ENCODE measurements around the gene EIF3D. TPM values are rescaled to one million over a fixed set of nuclear protein-coding genes. Genes with fewer than 3 reads are reported as not detected.

The EIF3D gene
- total RNA-seq, 1 donor from 2014 or later = 285 TPM

DNA sequence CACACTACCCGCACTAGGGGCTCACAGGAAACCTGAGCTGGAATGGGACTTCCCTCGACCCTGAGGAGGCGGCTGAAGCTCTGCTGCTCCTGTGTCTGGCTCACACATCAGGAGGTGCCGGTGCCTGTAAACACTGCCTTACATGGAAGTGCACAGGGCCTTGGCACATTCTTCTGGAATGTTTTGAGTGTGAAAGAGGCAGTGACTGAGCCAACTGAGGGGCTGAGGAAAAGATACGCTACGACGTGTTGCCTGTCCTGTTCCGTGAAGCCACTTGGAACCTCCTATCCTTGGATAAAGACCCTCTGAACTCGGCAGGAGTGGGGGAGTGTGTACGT, 58.0 kb downstream of the EIF3D start:
- no peaks in the 10 kb centered on the region for H3K27me3 Mint-ChIP-seq
- intact Hi-C loops (cut with micrococcal nuclease) = loop anchor here (1.0 to 5.0 kb wide), 4 partner anchors 66 to 274 kb away; no protein-coding TSS in a partner anchor
- ChIA-PET POLR2A (interaction anchor here (0.6 to 2.0 kb wide), 6 partner anchors 8 to 186 kb away, joined by 3 to 20 read pairs (median 6); partner anchors contain the start of gene TXN2), CTCF (interaction anchor here (0.8 to 8.5 kb wide), 19 partner anchors 12 to 192 kb away, joined by 3 to 144 read pairs (median 8); partner anchors contain the start of gene TXN2)
- H3K4me3 Mint-ChIP-seq = no peak overlapping the region
- H3K36me3 Mint-ChIP-seq (ENCODE audit: low read depth) = peaks cover 61% of the 10 kb centered on the region
- H3K9me3 Mint-ChIP-seq = no peaks in the 10 kb centered on the region
- TF ChIP-seq, protein P1, sequence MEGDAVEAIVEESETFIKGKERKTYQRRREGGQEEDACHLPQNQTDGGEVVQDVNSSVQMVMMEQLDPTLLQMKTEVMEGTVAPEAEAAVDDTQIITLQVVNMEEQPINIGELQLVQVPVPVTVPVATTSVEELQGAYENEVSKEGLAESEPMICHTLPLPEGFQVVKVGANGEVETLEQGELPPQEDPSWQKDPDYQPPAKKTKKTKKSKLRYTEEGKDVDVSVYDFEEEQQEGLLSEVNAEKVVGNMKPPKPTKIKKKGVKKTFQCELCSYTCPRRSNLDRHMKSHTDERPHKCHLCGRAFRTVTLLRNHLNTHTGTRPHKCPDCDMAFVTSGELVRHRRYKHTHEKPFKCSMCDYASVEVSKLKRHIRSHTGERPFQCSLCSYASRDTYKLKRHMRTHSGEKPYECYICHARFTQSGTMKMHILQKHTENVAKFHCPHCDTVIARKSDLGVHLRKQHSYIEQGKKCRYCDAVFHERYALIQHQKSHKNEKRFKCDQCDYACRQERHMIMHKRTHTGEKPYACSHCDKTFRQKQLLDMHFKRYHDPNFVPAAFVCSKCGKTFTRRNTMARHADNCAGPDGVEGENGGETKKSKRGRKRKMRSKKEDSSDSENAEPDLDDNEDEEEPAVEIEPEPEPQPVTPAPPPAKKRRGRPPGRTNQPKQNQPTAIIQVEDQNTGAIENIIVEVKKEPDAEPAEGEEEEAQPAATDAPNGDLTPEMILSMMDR (IDR thresholded peaks at IDR 0.05) = no peak
- H3K4me1 Mint-ChIP-seq = peaks cover 6% of the 10 kb centered on the region
- DNase-seq = no peak
- ATAC-seq (ENCODE audit: low read depth) = no peak
- H3K27ac Mint-ChIP-seq = no peak overlapping the region

DNA sequence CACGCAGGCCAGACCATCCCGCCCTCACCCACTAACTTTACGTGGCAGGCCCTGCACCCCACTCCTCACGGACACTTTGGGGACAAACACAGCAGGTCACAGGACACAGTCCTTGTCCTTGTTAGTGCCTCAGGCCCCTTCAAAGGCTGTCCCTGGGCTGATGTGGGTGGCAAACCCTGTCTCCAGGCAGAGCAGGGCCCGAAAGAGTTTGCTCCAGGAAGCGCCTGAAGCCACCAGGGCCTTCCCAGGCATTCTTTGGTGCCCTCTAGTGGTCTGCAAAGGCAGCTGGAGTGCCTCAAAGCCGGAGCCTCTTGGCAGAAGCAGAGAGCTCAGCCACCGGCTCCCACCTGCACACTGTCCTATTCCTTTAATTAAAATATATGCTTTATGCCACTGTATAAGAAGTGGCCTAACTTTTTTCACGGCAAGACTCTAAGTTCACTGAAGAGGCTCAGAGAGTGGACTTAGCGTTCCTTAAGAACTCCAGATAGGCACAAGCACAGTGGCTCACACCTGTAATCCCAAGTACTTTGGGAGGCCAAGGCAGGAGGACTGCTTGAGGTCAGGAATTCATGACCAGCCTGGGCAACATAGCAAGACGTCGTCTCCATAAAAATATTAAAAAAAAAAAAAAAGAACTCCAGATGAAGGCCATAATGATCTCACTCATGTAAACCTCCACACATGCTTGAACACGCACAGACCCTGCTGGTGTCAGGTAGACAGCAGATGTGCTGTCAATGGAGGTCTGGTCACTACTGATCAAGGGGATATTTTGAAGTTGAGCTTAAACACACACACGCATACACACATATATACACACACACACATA, 58.6 kb downstream of the EIF3D start:
- H3K27ac Mint-ChIP-seq = no peak overlapping the region
- H3K4me1 Mint-ChIP-seq = peaks cover 6% of the 10 kb centered on the region
- DNase-seq = peak; percentile 62
- no peaks in the 10 kb centered on the region for H3K27me3 Mint-ChIP-seq
- H3K36me3 Mint-ChIP-seq (ENCODE audit: low read depth) = peaks cover 55% of the 10 kb centered on the region
- TF ChIP-seq, protein P1 (IDR thresholded peaks at IDR 0.05) = no peak
- intact Hi-C loops (cut with micrococcal nuclease) = loop anchor here (1.0 to 5.0 kb wide), 4 partner anchors 65 to 273 kb away; no protein-coding TSS in a partner anchor
- H3K4me3 Mint-ChIP-seq = no peak overlapping the region
- POLR2A ChIA-PET = interaction anchor here (0.6 to 2.0 kb wide), 13 partner anchors 7 to 185 kb away, joined by 3 to 20 read pairs (median 4); partner anchors contain the start of genes MYH9 and TXN2
- ATAC-seq (ENCODE audit: low read depth) = peak; percentile 96
- H3K9me3 Mint-ChIP-seq = no peaks in the 10 kb centered on the region
- CTCF ChIA-PET = interaction anchor here (0.6 to 8.5 kb wide), 32 partner anchors 11 to 192 kb away, joined by 3 to 144 read pairs (median 6); partner anchors contain the start of gene TXN2

DNA sequence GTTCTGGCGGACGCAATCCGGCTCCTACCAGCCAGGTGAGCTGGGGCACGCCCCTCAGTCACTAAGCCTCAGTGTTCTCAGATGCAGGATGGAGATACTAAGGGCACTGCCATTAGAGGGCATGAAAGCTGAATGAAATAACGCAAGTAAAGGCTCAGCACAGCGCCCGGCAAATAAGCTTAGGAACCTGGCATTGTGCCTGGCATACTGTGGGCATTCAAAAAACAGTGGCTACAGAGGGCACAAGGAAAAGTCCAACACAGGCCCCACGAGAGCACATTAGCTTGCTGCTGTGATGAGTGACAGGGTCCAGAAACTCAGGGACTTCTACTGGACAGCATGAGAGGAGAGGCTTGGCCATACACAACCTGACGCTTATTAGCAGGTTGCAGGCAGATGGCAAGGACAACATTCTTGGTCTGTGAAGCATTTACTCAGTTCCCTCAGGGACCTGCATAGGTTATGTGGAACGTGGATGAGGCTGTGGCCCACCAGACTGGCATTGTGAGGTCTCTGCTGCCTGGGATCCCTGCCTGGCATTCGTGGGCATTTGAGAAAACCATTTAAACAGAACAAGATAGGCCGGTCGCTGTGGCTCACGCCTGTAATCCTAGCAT, 59.8 kb downstream of the EIF3D start:
- H3K4me1 Mint-ChIP-seq = peaks cover 6% of the 10 kb centered on the region
- H3K36me3 Mint-ChIP-seq (ENCODE audit: low read depth) = peaks cover 45% of the 10 kb centered on the region
- ChIA-PET CTCF (interaction anchor here (0.9 to 8.5 kb wide), 6 partner anchors 12 to 168 kb away, joined by 3 to 144 read pairs (median 10); no protein-coding TSS in a partner anchor), POLR2A (interaction anchor here (0.6 to 1.5 kb wide), 3 partner anchors 12 to 126 kb away, joined by 7 to 11 read pairs (median 8); partner anchors contain the start of gene TXN2)
- TF ChIP-seq, protein P1 (IDR thresholded peaks at IDR 0.05) = no peak
- DNase-seq = no peak
- no peaks in the 10 kb centered on the region for H3K27me3 Mint-ChIP-seq
- H3K4me3 Mint-ChIP-seq = no peak overlapping the region
- intact Hi-C loops (cut with micrococcal nuclease) = no loop called here
- no peaks in the 10 kb centered on the region for H3K9me3 Mint-ChIP-seq
- no peak overlapping the region for H3K27ac Mint-ChIP-seq
- no peak for ATAC-seq (ENCODE audit: low read depth)

DNA sequence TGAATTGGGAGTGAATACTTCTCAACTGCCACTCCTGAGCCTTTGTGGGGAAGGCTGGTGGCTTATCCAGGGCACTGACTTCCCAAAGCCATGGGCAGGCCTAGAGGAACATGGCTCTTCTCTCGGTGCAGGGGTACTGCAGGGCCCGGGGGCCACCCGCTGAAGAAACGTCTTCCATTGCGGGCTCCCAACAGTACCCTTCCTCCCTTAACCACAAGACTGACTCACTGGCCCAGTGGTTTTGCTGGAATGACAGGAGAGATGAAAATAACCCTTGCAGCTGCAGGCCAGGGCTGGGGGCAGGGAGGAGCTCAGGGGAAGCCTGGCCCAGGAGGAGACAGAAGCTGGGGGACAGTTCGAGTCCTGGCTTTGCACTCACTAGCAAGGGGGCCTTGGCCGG, 61.0 kb downstream of the EIF3D start:
- Mint-ChIP-seq H3K27me3 (no peaks in the 10 kb centered on the region), H3K4me3 (no peak overlapping the region), H3K9me3 (no peaks in the 10 kb centered on the region), H3K36me3 (ENCODE audit: low read depth) (peaks cover 32% of the 10 kb centered on the region), H3K27ac (no peak overlapping the region), H3K4me1 (peaks cover 6% of the 10 kb centered on the region)
- TF ChIP-seq, protein P1 (IDR thresholded peaks at IDR 0.05) = no peak
- POLR2A ChIA-PET = interaction anchor here (0.6 to 1.5 kb wide), 2 partner anchors 14 to 64 kb away, joined by 7 read pairs; partner anchors contain the start of gene TXN2
- intact Hi-C loops (cut with micrococcal nuclease) = no loop called here
- DNase-seq = no peak
- CTCF ChIA-PET = interaction anchor here (0.9 to 8.5 kb wide), 2 partner anchors 139 to 167 kb away, joined by 3 to 144 read pairs; no protein-coding TSS in a partner anchor
- ATAC-seq (ENCODE audit: low read depth) = no peak
